IPS-NIHi7 (cell line): ENCODE data around the gene TBX4.

ENCODE experiments used
- DNase-seq: peaks from one replicate; pipeline ENCODE4 v3.0.0; 2012; ENCODE audit warnings: mixed read lengths; ENCODE audit errors: extremely low spot score

The TBX4 gene

DNA sequence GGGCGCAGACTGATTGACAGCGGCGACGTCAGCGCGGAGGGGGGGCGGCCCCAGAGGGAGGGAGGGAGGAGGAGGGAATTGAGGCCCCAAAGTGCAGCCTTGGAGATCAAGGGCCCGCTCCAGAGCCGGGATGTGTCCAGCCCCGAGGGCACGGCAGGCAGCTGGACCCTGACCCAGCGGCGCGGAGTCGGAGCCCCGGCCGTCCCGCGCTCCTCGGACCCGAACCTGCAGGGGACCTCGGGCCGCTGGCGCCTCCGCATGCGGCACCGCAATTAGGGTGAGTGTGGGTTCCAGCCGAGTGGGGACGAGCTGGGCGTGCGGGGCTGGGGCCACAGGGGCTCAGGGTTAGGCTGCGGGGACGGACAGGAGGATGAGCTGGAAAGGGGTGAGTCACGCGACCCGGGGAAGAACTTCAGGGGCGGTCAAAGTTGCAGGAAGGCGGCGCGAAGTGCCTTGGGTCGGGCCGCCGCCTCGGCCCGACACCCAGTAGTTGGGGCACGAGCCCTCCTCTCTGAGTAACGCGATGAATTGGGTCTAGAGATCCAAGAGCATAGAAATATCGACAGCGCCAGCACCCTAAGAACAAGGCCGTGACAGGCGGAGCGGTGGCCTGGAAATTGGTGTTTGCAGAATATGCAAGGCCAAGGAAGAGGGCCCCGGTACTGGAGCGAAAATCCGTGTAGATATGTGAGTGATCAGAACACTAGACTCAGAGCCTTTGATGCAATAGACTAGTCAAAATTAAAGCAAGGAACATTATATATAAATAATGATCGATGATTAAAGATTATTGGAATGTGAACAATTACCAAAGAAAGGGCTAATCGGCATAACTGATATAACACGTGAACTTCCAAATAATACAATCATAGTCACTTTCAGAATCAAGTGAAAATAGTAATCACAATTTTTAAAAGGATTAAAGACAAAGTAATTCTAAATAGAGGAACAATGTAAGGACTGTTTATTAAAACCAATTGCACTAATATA, at the start of gene TBX4:
TBX4 (plus strand) TSS at position 122 of the 990 bp plus-strand sequence. CDS start 4,069 bp downstream, outside the sequence.
- DNase-seq = peak; percentile 50

DNA sequence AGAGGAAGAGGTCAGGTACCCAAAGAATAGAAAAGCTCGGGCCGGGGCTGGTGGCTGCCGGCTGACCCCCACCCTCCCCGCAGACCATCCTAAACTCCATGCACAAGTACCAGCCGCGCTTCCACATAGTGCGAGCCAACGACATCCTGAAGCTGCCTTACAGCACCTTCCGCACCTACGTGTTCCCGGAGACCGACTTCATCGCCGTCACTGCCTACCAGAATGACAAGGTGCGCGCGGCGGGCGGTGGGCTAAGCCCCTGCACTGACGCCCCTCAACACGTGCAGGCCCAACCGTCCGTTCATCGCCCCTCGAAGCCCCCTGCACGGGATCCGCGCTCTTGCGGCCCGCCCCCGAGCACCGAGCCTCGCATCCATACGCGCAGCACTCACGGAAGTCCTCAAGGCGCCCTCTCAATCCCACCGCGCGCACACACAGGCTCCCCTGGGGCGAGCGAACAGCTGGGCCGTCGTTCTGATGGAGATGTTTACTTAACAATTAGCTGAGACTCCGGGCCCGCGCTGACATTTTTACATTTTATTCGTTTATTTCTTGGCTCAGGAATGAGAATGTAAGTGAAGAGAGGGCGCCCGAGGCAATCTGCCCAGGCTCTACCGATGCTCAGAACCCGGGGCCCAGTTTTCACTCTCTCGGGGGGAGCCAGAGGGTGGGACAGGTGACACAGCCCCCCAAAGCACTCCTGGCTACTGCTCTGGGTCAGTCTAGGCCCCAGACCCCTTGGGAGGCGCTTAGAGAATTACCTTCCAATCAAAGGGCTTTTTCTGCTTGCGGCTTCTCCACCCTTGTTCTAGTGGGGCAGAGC, 49.0 kb upstream of the TBX4 start:
- DNase-seq = no peak

DNA sequence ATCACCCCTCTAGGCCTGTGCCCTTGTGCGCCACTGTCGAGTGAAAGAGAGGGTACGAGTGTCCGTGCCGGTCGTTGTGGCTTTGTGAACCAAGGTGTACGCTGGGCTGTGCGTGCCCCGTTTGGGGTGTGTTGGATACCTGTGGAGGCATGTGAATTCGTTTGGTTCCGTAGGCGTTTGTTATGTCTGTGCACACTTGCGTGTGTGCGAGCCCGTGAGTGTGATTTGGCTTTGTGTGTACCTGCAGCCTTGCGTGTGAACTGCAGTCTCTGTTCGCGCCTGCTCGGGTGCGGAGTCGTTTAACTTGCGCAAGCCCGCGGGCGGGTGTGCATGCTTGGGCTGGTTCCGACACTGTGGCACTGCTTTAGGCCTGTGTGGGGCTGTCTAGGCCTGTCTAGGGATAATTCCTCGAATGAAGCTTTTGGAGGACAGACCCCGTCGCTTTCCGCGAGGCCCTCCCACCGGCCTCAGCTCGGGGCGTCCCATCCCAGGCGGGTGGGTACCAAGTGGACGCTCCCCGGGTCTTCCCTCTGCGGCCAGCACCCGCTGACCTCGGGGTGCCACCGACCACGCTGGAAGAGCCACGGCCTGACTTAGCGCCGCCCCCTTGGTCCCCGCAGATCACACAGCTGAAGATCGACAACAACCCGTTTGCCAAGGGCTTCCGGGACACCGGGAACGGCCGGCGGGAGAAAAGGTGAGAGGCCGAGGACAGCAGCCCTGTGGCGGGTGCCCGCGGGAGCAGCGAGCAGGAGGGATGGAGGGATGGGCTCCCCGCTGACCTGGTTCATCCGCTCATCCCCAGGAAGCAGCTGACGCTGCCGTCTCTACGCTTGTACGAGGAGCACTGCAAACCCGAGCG, 48.2 kb upstream of the TBX4 start:
- no peak for DNase-seq

DNA sequence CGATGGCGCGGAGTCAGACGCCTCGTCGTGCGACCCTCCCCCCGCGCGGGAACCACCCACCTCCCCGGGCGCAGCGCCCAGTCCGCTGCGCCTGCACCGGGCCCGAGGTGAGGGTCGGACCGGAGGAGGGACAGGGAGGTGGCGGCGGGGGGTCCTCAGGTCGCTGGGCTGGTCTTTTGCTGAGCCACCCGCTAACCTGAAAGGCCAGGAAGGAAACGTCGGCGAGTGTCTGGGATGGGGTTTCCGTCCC, 47.6 kb upstream of the TBX4 start:
- no peak for DNase-seq

DNA sequence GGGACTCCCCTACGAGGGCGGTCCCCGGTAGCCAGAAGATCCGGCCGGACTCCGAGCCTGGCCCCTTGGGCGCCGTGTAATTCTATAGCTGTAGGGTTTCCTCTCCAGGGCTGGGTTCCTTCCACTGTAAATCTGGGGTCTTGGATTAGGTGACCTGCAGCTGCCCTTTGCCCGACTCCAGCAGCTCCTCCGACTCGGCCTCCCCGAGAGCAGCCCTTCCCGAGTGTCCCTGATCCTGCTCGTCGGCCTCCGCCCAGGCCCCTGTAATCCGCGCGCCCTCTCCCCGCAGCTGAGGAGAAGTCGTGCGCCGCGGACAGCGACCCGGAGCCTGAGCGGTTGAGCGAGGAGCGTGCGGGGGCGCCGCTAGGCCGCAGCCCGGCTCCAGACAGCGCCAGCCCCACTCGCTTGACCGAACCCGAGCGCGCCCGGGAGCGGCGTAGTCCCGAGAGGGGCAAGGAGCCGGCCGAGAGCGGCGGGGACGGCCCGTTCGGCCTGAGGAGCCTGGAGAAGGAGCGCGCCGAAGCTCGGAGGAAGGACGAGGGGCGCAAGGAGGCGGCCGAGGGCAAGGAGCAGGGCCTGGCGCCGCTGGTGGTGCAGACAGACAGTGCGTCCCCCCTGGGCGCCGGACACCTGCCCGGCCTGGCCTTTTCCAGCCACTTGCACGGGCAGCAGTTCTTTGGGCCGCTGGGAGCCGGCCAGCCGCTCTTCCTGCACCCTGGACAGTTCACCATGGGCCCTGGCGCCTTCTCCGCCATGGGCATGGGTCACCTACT, 47.1 kb upstream of the TBX4 start:
- DNase-seq = no peak

DNA sequence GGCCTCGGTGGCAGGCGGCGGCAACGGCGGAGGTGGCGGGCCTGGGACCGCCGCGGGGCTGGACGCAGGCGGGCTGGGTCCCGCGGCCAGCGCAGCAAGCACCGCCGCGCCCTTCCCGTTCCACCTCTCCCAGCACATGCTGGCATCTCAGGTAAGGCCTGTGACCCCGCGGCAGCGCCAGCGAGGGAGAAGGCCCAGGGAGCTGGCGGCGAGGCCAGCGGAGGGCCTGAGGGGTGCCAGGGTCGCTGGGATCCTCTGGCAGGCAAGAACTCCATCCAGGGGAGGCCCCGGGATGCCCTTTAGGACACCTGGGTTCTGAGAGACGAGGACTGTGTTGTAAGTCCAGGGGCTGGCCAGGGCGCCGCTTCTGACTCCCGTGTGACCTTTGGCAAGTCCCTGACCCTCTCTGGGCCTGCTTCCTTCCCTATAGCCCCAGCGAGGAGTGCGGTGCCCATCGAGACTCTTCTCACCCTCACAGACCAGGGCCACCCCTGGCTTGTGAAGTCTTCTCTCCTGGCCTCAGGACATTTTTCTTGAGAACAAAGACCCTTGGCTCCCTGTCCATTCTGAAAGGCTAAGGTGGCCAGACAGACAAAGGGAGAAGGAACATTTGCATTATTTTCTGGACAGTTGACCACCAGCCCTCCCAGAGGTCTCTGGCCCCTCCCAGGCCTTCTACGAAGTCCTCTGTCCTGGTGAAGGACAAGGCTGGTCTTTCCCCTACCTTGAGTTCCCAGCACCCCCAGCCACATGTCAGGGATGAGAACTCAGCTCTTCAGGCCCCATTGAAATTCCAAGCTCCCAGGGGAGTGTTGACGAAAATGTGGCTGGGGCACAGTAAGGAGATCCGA, 46.3 kb upstream of the TBX4 start:
- no peak for DNase-seq

DNA sequence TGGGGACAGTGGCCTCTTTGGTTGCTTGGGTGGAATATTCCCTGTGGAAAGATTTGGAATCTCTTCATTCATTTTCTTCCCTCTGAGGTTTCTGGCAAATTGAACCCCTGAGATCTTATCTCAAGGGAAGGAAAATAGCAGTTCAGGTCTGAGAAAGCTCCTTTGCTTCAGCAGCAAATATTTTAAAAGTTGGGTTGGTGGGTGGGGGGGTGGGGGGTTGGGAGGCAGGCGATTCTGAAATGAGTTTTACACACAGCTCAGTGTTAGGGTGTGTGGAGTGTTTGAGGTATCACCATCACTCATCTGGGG, 45.7 kb upstream of the TBX4 start:
- no peak for DNase-seq

DNA sequence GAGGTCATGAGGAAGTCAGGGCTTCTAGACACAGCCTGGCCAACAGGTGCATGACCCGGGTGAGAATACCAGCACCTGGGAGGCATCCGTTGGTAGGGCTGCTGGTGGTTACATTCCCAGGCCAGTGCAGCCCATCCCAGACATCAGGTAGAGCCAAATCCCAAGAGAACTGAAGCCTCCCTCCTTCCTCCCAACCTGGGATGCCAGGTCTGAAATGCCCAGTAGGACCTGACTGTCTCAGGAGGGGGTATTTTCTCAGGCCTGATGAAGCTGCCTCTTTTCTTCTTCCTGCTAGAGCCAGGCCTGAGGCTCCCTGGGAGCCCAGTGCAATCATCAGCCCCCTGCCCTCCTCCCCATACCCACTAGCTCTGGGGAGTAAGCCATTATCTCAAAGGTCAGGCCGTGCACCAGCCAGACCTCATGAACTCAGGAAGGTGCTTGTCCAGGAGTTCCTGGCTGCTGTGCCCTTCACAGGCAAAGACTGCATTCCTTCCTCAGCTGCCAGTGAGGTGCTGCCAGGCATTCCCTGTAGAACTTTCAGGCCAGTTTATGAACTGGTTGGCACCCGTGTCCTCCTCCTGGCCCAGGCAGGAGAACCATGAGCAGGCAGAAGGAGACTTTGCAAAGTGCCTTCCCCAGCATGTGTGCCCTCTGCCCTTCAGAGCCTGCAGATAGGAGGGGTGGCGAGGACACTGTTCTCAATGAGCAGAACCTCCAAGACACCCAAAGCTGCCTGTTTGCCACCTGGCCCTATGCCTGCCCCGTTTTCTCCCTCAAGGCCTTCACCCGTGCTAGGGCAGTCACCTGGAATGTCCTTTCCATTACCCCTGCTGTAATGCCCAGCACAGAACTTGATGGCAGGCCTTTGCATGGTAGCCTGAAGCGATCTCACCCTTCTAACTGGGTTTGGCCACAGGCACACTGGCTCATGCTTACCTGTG, 45.0 kb upstream of the TBX4 start:
- DNase-seq = no peak

DNA sequence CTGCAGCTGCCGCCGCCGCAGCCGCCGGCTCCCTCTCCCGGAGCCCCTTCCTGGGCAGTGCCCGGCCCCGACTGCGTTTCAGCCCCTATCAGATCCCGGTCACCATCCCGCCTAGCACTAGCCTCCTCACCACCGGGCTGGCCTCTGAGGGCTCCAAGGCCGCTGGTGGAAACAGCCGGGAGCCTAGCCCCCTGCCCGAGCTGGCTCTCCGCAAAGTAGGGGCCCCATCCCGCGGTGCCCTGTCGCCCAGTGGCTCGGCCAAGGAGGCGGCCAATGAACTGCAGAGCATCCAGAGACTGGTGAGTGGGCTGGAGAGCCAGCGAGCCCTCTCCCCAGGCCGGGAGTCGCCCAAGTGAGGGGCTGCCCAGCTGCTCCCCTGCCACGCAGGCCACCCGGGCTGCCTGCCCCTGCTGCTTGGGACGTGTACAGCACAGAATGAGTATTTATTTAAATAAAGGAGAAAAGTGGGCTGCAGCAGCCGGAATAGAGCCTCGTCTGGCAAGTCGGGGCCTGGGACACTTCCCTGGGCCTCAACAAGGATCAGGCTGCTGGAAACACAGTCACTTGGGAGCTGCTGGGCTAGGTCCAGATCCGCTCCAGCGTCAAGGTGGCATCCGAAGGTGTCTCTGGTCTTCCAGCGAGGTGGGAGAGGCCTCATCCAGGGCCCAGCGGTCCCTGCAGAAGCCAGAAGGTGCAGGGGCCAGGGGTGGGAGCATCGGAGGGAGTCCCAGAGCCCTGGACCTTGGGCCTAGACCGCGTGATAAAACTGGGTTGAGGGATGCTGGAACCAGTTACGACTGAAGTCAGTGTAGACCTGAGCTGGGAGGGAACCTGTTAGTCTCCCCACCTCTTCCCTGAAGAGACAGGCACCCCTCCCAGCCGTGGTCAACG, 43.8 kb upstream of the TBX4 start:
- DNase-seq = no peak

DNA sequence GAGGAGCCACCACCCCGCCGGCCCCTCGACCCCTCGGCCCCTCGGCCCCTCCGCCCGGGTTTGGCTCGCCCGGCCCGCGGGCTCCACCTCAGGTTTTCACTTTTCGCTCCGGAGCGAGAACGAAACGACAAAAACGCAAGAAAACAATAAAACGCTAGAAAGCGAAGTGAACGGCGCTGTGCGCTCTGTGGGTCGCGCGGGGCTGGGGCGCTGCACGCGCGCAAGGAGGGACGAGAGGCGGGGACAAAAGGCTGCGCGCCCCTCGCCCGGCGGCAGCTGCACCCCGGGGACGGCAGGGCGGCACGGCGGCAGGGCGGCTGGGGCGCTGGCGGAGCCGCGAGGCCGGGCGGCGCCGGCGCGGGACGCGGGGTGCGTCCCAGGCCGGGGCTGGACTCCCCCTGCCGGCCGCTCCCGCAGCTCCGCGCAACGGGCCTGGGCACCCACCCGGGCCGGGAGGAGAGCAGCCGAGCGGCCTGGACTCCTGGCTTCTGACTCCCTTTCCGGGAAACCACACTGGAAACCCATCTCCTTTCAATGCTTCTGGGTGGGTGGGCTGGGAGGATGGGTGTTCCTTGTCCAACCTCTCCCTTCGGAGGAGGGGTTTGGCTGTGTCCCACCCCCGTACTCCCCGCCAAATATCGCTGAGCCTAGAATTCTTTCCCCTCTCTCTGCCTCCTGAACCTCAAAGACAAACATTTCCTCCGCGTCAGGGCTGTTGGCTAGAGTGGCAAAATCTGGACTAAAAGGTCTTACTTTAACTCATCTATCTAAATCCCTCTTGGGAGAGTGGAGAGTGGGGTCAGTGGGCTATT, 42.7 kb upstream of the TBX4 start:
- DNase-seq = no peak

DNA sequence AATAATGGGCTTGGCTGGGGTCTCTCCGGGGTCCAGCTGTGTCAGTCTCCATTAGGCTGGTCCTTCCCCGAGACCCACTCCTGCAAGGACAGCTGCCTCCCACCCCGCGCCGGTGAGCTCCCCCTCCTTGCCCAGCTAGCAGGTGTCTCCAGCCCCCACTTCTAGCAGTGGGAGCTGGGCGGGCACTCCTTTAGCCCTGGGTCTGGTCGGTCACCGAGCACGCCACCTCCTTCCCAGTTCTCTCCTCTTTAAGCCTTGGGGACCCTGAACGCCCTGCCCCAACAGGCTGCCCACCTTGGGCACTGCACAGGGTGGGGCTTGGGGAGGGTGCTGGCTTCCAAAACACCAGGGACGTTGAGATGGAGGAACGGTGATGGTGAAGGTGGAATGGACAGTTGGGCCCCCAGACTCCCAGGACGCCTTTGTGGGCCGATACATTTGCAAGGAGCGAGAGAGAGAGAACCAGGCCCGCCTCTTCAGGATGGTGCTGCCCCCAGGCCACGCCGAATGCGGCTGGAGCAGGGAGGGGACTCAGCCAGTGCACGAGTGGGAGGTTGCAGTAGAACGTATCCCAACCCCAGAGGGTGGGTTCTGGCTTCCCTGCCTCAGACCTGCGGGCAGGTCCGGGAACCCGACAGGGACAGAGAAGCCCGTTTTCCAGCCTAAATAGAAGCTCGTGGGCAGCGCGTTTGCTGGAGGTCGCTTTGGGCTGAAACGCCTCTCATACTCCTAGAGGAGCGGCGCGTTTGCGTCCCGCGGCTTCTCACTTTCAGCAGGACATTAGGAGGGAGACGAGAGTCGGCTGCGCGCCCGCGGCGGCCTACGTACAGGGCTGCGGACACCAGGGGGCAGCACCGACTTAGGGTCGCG, 41.8 kb upstream of the TBX4 start:
- no peak for DNase-seq

DNA sequence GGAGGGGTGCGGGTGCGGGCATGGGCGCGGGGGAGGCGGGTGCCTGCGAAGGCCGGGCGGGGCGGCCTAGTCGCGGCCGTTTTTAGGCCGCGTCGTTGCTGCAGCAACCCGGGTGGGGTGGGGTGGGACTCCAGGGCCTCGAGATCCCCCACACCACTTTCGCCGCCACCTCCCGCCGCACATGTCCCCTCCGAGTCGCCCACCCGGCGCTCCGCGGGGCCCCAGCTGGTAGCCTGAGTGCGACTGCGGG, 41.3 kb upstream of the TBX4 start:
- DNase-seq = no peak

DNA sequence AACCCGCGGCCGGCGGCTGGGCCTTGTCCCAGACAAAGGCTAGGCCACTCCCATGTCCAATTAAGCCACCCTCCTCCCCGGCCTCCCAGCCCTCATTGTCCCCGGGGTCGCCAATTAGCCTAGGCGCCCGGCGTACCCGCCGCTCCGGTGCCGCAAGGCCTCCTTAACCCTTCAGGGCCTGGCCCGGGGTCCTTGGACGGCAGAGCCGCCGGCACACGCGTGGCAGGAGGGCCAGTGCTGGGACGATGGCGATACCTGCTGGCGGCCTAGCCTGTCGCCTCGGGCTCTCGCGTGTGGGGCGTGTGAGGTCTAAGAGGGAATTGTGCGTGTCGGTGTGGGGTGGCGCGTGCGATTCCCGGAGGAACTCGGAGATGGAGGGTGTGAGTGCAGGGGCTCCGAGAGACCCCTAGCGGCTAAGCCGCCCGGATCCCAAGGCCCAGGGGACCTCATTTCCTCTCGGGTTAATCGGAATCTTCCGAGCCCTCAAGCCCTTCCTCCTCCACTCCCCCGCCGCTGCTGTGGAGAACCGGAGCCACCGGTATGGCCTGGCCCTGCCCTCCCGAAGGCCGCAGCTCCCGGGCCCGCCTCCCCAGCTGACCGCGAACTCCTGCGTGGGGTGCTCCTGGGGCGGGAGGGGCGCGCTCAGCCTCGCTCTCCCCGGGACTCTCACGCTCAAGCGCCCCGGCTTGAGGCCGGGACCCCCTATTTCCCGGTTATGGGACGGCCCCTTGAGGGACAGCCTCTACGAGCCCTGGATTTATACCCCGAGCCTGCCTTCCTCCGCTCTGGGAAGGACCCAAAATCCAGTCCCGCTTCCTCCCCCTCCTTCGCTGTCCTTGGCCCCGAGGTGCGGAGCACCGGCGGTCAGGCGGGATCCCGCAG, 40.7 kb upstream of the TBX4 start:
- DNase-seq = peak; percentile 45

DNA sequence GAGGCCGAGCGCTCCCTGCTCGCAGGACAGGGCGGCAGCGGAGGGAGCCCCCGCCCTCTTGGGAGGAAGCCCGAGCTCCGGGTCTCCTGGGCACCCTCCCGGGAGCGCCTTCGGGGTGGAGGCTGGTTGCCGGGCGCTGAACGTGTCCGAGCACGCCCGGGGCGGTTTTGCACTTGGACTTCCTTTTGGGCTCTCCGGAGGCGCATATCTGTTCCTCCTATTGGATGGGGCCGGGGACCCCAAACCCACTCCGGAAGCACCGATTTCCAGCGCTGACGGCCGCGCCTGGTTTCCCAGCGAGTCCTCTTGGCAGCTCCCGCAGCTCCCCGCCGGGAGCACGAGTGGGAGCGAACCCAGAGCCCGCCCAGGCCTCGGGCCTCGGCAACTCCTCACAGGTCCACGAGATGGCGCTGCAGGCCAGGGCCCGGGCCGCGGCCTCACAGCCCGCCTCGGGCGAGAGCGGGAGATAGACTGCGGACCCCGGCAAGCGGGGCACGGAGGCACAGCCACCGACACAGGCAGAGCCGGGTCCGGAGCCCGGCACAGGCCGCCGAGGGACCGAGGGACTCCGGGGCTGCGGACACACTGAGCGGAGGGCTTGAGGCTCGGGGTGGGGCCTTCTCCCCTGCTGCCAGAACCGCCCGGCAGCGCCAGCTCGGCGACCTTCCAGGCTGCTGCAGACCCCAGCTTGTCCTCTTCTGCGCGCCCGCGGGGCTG, 39.9 kb upstream of the TBX4 start:
- DNase-seq = peak; percentile 83
